Measurements from ENCODE around the gene EXOSC7. TPM values are rescaled to one million over a fixed set of nuclear protein-coding genes. Genes with fewer than 3 reads are reported as not detected.

EXOSC7 gene
- polyA plus RNA-seq, 1 donor (not counting 4 experiments of a cell fraction or from before 2014, with no cell fraction given), result 94.4 TPM

DNA sequence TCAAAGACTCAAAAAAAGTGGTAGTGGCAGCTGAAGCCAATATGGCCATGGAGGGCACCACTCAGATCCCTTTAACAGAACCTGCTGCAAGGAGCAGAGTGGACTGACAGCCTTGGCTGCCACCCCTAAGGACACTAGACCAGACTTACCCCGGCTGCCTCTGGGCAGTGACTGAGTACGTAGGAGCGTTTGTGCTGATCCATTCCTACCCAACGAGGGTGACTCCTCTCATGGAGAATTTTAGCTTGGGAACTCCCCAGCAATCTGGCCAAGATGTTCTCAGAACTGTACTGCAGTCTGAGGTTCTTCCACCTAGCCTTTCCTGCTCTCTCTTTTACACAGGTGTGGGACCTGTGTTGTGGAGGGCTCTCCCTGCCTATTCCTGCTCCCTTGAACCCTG lies 72.2 kb downstream of the EXOSC7 start:
- peak; percentile 68 for FAIRE-seq
- DNase-seq (ENCODE audit: low read depth, low spot score), result no peak
- dilution Hi-C loops (cut with MboI; ENCODE audit: extremely low pct_ligation_motif_present, low sequenced_read_pairs), result no loop called here
- H3K36me3 ChIP-seq (ENCODE audit: control insufficient read depth in 2 of 2, extremely low read depth in 1 of 2, insufficient read depth in 2 of 2, low read length in 2 of 2), result no peaks in the 10 kb centered on the region
- no peaks in the 10 kb centered on the region for H3K79me2 ChIP-seq (ENCODE audit: control insufficient read depth, insufficient read depth, low read length)
- no peak overlapping the region for H3K9ac ChIP-seq (ENCODE audit: control insufficient read depth, extremely low read depth, insufficient read depth, low read length)
- no peaks in the 10 kb centered on the region for H3K27me3 ChIP-seq (ENCODE audit: control insufficient read depth, extremely low read depth, insufficient read depth, low read length)
- H3K9me1 ChIP-seq (ENCODE audit: control insufficient read depth, extremely low read depth, insufficient read depth, low read length), result no peaks in the 10 kb centered on the region
- H3K4me2 ChIP-seq (ENCODE audit: control insufficient read depth, extremely low read depth, insufficient read depth, low read depth, low read length), result peak overlapping the region; percentile 65
- peak overlapping the region; percentile 47 for H3K27ac ChIP-seq (ENCODE audit: control insufficient read depth, insufficient read depth, low read length)
- H3K4me1 ChIP-seq (ENCODE audit: control insufficient read depth, extremely low read depth, insufficient read depth, low read length), result peaks cover 17% of the 10 kb centered on the region
- H2AFZ ChIP-seq (ENCODE audit: control insufficient read depth, low read length), result peak overlapping the region; percentile 71
- no peak overlapping the region for H3K4me3 ChIP-seq (ENCODE audit: control insufficient read depth in 2 of 3, extremely low read depth in 1 of 3, insufficient read depth in 2 of 3, low read depth in 1 of 3, low read length in 3 of 3)
- TF ChIP-seq, protein P1, sequence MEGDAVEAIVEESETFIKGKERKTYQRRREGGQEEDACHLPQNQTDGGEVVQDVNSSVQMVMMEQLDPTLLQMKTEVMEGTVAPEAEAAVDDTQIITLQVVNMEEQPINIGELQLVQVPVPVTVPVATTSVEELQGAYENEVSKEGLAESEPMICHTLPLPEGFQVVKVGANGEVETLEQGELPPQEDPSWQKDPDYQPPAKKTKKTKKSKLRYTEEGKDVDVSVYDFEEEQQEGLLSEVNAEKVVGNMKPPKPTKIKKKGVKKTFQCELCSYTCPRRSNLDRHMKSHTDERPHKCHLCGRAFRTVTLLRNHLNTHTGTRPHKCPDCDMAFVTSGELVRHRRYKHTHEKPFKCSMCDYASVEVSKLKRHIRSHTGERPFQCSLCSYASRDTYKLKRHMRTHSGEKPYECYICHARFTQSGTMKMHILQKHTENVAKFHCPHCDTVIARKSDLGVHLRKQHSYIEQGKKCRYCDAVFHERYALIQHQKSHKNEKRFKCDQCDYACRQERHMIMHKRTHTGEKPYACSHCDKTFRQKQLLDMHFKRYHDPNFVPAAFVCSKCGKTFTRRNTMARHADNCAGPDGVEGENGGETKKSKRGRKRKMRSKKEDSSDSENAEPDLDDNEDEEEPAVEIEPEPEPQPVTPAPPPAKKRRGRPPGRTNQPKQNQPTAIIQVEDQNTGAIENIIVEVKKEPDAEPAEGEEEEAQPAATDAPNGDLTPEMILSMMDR (optimal IDR thresholded peaks at IDR 0.05 in 1 of 3, IDR thresholded peaks at IDR 0.05 in 1 of 3, conservative IDR thresholded peaks at IDR 0.05 in 1 of 3; ENCODE audit: extremely low read depth in 1 of 3, insufficient read depth in 2 of 3, low read length in 3 of 3), result no peak
- no peak for TF ChIP-seq EZH2 (IDR thresholded peaks at IDR 0.05; ENCODE audit: low read length)
- H4K20me1 ChIP-seq (ENCODE audit: control insufficient read depth, extremely low read depth, insufficient read depth, low read length), result no peaks in the 10 kb centered on the region
- no peaks in the 10 kb centered on the region for H3K9me3 ChIP-seq (ENCODE audit: control insufficient read depth, low read depth, low read length)

DNA sequence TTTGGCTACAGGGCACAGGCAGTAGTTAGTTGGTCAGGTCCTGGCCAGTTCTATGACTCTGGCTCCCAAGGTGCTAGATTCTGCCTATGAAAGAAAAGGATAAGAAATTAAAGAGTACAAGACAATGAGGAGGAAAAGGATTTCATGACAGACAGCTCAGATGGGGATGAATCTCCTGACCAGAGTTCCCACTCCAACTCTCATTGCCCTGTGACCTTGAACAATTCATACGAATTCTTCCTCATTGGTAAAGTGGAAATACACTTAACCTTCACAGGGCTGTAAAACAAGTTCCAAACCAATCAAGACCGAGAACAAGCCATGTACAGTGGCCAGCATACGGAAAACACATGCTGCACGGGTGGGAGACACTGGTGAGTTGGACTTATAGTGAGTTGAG lies 73.8 kb downstream of the EXOSC7 start:
- no peaks in the 10 kb centered on the region for H4K20me1 ChIP-seq (ENCODE audit: control insufficient read depth, extremely low read depth, insufficient read depth, low read length)
- H3K27ac ChIP-seq (ENCODE audit: control insufficient read depth, insufficient read depth, low read length), result no peak overlapping the region
- H3K27me3 ChIP-seq (ENCODE audit: control insufficient read depth, extremely low read depth, insufficient read depth, low read length), result no peaks in the 10 kb centered on the region
- no peak for DNase-seq (ENCODE audit: low read depth, low spot score)
- no peak overlapping the region for H3K4me3 ChIP-seq (ENCODE audit: control insufficient read depth in 2 of 3, extremely low read depth in 1 of 3, insufficient read depth in 2 of 3, low read depth in 1 of 3, low read length in 3 of 3)
- H3K9ac ChIP-seq (ENCODE audit: control insufficient read depth, extremely low read depth, insufficient read depth, low read length), result no peak overlapping the region
- dilution Hi-C loops (cut with MboI; ENCODE audit: extremely low pct_ligation_motif_present, low sequenced_read_pairs), result no loop called here
- no peak for FAIRE-seq
- no peak overlapping the region for H2AFZ ChIP-seq (ENCODE audit: control insufficient read depth, low read length)
- H3K4me1 ChIP-seq (ENCODE audit: control insufficient read depth, extremely low read depth, insufficient read depth, low read length), result peaks cover 19% of the 10 kb centered on the region
- H3K36me3 ChIP-seq (ENCODE audit: control insufficient read depth in 2 of 2, extremely low read depth in 1 of 2, insufficient read depth in 2 of 2, low read length in 2 of 2), result no peaks in the 10 kb centered on the region
- no peak overlapping the region for H3K4me2 ChIP-seq (ENCODE audit: control insufficient read depth, extremely low read depth, insufficient read depth, low read depth, low read length)
- H3K79me2 ChIP-seq (ENCODE audit: control insufficient read depth, insufficient read depth, low read length), result no peaks in the 10 kb centered on the region
- TF ChIP-seq EZH2 (IDR thresholded peaks at IDR 0.05; ENCODE audit: low read length), result no peak
- TF ChIP-seq, protein P1 (optimal IDR thresholded peaks at IDR 0.05 in 1 of 3, IDR thresholded peaks at IDR 0.05 in 1 of 3, conservative IDR thresholded peaks at IDR 0.05 in 1 of 3; ENCODE audit: extremely low read depth in 1 of 3, insufficient read depth in 2 of 3, low read length in 3 of 3), result no peak
- H3K9me3 ChIP-seq (ENCODE audit: control insufficient read depth, low read depth, low read length), result no peaks in the 10 kb centered on the region
- H3K9me1 ChIP-seq (ENCODE audit: control insufficient read depth, extremely low read depth, insufficient read depth, low read length), result no peaks in the 10 kb centered on the region

Measured in keratinocyte (primary cell).